Subcutaneous abdominal adipose tissue (tissue), 5 donors: ENCODE measurements around the gene SUDS3.

Experiments used
- H3K27ac ChIP-seq: one replicate; pipeline ENCODE4 v1.7.0; 2013; ENCODE audit warnings: low read depth, mild to moderate bottlenecking, inconsistent platforms, low read length, moderate library complexity
- H3K27me3 ChIP-seq, 5 donors: one replicate each; pipeline ENCODE4 v1.7.0; 2013; ENCODE audit warnings: low read length in 5 of 5, inconsistent platforms in 1 of 5; ENCODE audit not compliant: control insufficient read depth in 5 of 5, insufficient read depth in 4 of 5
- H3K36me3 ChIP-seq, 5 donors: one replicate each; pipeline ENCODE4 v1.7.0; 2013; ENCODE audit warnings: low read length in 5 of 5; ENCODE audit not compliant: control insufficient read depth in 5 of 5, insufficient read depth in 5 of 5
- H3K4me1 ChIP-seq, 5 donors: one replicate each; pipeline ENCODE4 v1.7.0; 2013; ENCODE audit warnings: low read length in 5 of 5, mild to moderate bottlenecking in 3 of 5, moderate library complexity in 1 of 5; ENCODE audit not compliant: control insufficient read depth in 5 of 5, insufficient read depth in 5 of 5
- H3K4me3 ChIP-seq, 5 donors: one replicate each; pipeline ENCODE4 v1.7.0; 2013; ENCODE audit warnings: low read length in 5 of 5, low read depth in 1 of 5
- H3K9ac ChIP-seq, 5 donors: one replicate each; pipeline ENCODE4 v1.7.0; 2013; ENCODE audit warnings: low read length in 5 of 5, mild to moderate bottlenecking in 4 of 5, moderate library complexity in 3 of 5
- H3K9me3 ChIP-seq, 5 donors: one replicate each; pipeline ENCODE4 v1.7.0; 2013; ENCODE audit warnings: low read length in 5 of 5; ENCODE audit not compliant: control insufficient read depth in 5 of 5
- donor health status: healthy.
- donor health status: healthy.
- donor health status: healthy.
- donor health status: healthy.
- donor health status: healthy.

Gene SUDS3

DNA sequence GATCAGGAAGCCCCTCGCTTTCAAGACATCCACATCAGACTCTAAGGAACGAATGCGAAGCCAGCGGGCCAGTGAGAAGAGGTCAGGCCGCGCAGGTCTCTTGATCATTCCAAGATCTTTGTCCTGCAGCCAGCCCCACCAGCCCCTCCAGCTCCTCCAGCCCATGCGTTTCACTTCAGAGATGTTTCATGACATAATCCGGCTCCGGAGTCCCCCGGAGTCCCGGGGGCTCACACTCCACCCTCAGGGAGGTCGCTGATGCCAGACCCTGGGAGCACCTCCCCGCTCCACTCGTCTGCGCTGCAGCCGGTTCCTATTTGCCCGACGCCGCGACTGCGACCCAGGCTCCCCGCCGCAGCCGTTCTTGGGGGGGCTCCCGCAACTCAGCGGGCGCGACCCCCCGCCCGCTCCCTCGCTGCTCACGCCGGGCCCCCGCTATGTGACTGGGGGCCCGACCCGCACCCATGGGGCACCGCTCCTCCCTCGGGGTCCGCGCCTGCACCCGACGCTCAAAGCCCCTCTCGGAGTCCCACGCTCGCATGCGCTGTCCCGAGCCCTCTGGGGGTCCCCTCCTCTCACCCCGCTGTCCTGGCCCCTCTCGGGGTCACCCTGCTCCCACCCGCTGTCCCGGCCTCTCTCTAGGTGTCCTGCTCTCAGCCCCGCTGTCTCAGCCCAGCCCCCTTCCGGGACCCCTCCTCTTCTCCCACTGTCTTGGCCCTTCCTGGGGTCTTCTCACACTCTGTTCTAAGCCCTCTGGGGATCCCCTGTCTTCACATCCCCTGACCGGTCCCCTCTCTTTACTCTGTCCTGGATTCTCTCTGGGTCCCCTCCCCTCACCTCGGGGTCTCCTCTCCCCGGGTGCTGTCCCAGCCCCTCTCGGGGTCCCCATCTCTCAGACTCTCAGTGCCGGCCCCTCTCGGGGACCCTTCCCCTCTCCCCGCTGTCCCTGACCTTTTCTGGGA, 4.8 kb upstream of the SUDS3 start:
- Histone ChIP-seq H3K9ac (peak overlapping the region; percentile 68 to 93 (median 90)), H3K36me3 (no peaks in the 10 kb centered on the region), H3K27me3 (no peaks in the 10 kb centered on the region), H3K27ac (peak overlapping the region; percentile 65), H3K9me3 (no peaks in the 10 kb centered on the region), H3K4me3 (peak overlapping the region; percentile 84 to 95 (median 94)), H3K4me1 (peaks cover 2 to 47% (median 45%) of the 10 kb centered on the region in 5 donors)

DNA sequence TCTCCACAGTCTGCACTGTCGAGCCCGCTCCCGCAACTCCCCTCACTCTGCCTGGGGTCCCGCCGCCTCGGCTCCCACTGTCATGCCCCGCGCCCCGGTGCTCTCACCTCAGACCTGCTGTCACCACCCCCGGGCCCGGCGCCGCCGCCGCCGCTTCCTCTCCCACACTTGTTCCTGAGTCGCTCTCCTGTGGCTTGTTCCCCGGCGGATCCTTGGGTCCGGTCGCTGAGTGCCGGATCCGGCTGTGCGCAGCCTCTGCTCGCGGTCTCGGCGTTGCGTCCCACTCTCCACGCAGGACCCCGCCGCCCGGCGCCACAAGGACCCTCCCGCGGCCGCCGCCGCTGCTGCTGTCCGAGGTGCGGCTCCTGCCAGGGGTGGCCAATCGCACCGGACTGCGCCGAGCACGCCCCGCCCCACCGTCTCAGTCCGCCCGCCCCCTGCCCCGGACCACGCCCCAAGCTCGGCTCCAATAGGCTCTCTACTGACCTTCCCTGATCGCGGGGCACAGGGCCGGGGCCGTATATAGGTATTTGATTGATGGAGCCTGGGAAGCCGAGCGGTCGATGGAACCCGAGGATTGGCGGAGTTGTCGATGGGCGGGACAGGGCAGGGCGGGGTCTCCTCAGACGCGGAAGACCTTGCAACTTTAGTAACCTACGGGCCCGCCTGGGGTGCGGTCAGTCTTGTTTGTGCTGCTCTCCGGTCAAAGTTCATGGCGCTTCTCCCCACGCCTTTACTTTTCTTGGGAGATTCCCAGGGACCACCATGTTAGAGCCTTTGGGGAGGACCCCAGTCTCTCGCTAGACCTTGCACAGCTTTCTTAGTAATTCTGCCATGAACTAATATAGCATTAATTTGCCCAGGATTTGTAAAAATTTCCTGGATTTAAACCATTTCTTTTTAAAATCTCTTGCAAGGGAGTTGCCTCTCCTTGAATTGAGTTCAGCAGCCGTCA, 3.5 kb upstream of the SUDS3 start, which contains the start of gene TAOK3:
Gene TAOK3 (minus strand): TSS at position 367 of the 955 bp plus-strand sequence. CDS start 117,340 bp downstream, outside the sequence.
- no peaks in the 10 kb centered on the region for H3K36me3 ChIP-seq

DNA sequence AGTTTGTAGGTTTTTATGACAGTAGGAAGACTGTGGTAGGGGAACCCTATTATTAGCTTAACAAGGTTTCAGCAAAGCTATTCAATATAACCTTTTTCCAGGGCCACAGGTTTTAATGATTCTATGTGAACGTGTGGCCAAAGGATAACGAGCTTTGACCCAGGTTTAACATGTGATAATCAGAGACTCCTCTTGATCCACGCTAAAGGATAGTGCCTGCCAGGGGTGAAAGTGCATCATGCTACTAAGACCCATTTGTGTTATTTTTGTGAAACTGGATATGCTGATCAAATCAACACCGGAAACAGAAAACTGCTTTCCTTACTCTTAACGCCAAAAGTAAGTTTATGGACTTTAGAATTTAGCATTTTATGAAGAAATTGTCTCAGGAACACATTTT, 2.7 kb upstream of the SUDS3 start:
- Histone ChIP-seq H3K4me3 (peak overlapping the region; percentile 74 to 86 (median 80)), H3K36me3 (no peaks in the 10 kb centered on the region), H3K9me3 (no peaks in the 10 kb centered on the region), H3K27ac (peak overlapping the region; percentile 98), H3K4me1 (peaks cover 5 to 60% (median 57%) of the 10 kb centered on the region in 5 donors), H3K9ac (peak overlapping the region; percentile 68 to 91 (median 78)), H3K27me3 (no peaks in the 10 kb centered on the region)

More for the DNA sequence above, 3.5 kb upstream of the SUDS3 start, which contains the start of gene TAOK3:
- peaks cover 5 to 58% (median 56%) of the 10 kb centered on the region in 5 donors for H3K4me1 ChIP-seq
- peak within 1 kb of the TSS; percentile 98 for H3K27ac ChIP-seq
- H3K4me3 ChIP-seq = peak within 1 kb of the TSS; percentile 86 to 95 (median 94)
- no peaks in the 10 kb centered on the region for H3K9me3 ChIP-seq
- no peaks in the 10 kb centered on the region for H3K27me3 ChIP-seq
- peak within 1 kb of the TSS; percentile 68 to 93 (median 91) for H3K9ac ChIP-seq

- H3K36me3 ChIP-seq = peaks cover 0 to under 1% (median 0%) of the 10 kb centered on the region in 5 donors
- no peaks in the 10 kb centered on the region for H3K27me3 ChIP-seq
- peak overlapping the region in 1 of 5 donors; percentile 40 for H3K9ac ChIP-seq
- H3K4me3 ChIP-seq = no peak overlapping the region
- peak overlapping the region; percentile 98 for H3K27ac ChIP-seq
- H3K9me3 ChIP-seq = no peaks in the 10 kb centered on the region
- peaks cover 5 to 60% (median 57%) of the 10 kb centered on the region in 5 donors for H3K4me1 ChIP-seq
These were observed 2.1 kb upstream of the SUDS3 start for GRCh38 chr12:118374126-118374725.

GRCh38 chr12:118374909-118375308, 1.4 kb upstream of the SUDS3 start:
- Histone ChIP-seq H3K36me3 (peaks cover 3 to 8% (median 6%) of the 10 kb centered on the region in 5 donors), H3K27me3 (no peaks in the 10 kb centered on the region), H3K9me3 (no peaks in the 10 kb centered on the region), H3K4me1 (peaks cover 5 to 60% (median 57%) of the 10 kb centered on the region in 5 donors), H3K27ac (peak overlapping the region; percentile 98), H3K4me3 (peak overlapping the region in 2 of 5 donors; percentile 74 to 83), H3K9ac (peak overlapping the region in 1 of 5 donors; percentile 78)

- H3K27ac ChIP-seq = peak overlapping the region; percentile 98
- peaks cover 8 to 12% (median 11%) of the 10 kb centered on the region in 5 donors for H3K36me3 ChIP-seq
- no peaks in the 10 kb centered on the region for H3K9me3 ChIP-seq
These were observed 1.0 kb upstream of the SUDS3 start for GRCh38 chr12:118375348-118375747.

DNA sequence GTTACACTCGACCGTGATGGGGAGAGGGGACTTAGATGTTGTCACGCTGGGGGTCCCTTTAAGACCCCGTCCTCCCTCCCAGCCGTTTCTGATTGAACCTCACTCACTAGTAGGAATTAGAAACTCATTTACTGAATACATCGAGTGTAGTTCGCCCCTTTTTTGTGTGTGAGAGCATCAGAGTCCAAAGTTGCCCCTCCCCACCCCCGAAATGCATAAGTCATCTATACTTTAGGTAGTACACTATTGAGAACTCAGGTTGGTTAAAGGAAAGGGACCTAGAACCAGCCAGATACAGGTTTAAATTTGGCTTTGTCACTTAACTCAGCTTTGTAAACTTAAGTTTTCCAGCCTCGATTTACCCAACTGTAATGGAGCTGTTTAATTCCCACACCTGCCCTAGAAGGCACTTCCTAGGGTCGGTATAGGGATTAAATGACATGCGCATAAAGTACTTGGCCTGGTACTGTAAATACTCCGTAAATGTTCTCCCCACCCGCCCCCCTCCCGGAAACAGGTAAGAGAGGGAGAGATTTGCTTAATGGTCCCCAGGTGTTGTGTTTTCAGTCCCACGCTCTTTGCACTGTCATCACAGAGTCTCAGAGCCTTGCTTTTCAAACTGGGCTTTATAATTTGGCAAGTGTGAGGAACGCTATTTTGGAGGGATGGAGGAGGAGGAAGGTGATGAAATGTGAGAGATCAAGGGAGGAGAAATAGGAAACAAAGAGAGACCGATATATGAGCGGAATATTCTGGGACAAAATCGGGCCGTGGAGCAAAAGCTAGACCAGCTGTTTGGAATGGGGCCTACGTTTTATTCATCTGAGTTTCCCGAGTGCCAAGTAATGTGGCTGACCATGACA, 897 bp downstream of the SUDS3 start:
- H3K4me3 ChIP-seq = peak overlapping the region; percentile 74 to 94 (median 87)
- H3K4me1 ChIP-seq = peaks cover 3 to 42% (median 40%) of the 10 kb centered on the region in 5 donors
- no peaks in the 10 kb centered on the region for H3K9me3 ChIP-seq
- H3K27me3 ChIP-seq = no peaks in the 10 kb centered on the region
- peak overlapping the region; percentile 59 to 91 (median 78) for H3K9ac ChIP-seq
- peaks cover 9 to 29% (median 24%) of the 10 kb centered on the region in 5 donors for H3K36me3 ChIP-seq
- peak overlapping the region; percentile 98 for H3K27ac ChIP-seq

More at GRCh38 chr12:118375348-118375747, 1.0 kb upstream of the SUDS3 start:
- Histone ChIP-seq H3K27me3 (no peaks in the 10 kb centered on the region), H3K9ac (peak overlapping the region in 4 of 5 donors; percentile 11 to 91 (median 82)), H3K4me3 (peak overlapping the region in 4 of 5 donors; percentile 74 to 92 (median 85)), H3K4me1 (peaks cover 5 to 59% (median 57%) of the 10 kb centered on the region in 5 donors)

GRCh38 chr12:118377884-118378470, 1.6 kb downstream of the SUDS3 start:
- Histone ChIP-seq H3K9me3 (no peaks in the 10 kb centered on the region), H3K27ac (peak overlapping the region; percentile 98), H3K9ac (peak overlapping the region in 3 of 5 donors; percentile 78 to 91 (median 91)), H3K36me3 (peaks cover 9 to 32% (median 26%) of the 10 kb centered on the region in 5 donors), H3K4me1 (peaks cover 3 to 42% (median 40%) of the 10 kb centered on the region in 5 donors), H3K27me3 (no peaks in the 10 kb centered on the region), H3K4me3 (peak overlapping the region; percentile 74 to 94 (median 87))
